ENCODE measurements around the gene CLEC10A. TPM values are rescaled to one million over a fixed set of nuclear protein-coding genes. Genes with fewer than 3 reads are reported as not detected.

Gene CLEC10A
- total RNA-seq, result not detected in 2 replicates

GRCh38 chr17:7079581-7080455 is at the start of gene CLEC10A:
Gene CLEC10A, minus strand, starts transcription at chr17:7080251. Its CDS starts 1,439 bp downstream, at chr17:7078812.

GRCh38 chr17:7114241-7114874 is 34.3 kb upstream of the CLEC10A start, which contains the start of gene ASGR2:
Gene ASGR2, minus strand, starts transcription at chr17:7114822. Its CDS starts 582 bp downstream, at chr17:7114240.

GRCh38 chr17:7043497-7044198 is 36.4 kb downstream of the CLEC10A start, which contains the start of gene SLC16A11:
Gene SLC16A11, minus strand, starts transcription at chr17:7044092. Its CDS starts 579 bp downstream, at chr17:7043513.

GRCh38 chr17:7035591-7036368 is 44.3 kb downstream of the CLEC10A start, which contains the start of gene SLC16A13:
Gene SLC16A13, plus strand, starts transcription at chr17:7036015. Its CDS starts 368 bp downstream, at chr17:7036383.

Other genes with a start within 250 kb of the CLEC10A start
- gene TEKT1, start 248.5 kb downstream of the CLEC10A start, total RNA-seq, result not detected in 2 replicates
- 2.5 and 3.1 TPM in 2 replicates for gene ALOX12, start 84.2 kb downstream of the CLEC10A start, total RNA-seq
- gene RNASEK, start 67.6 kb downstream of the CLEC10A start, total RNA-seq, result 139 and 231 TPM in 2 replicates
- gene BCL6B, start 57.2 kb downstream of the CLEC10A start, total RNA-seq, result not detected in 2 replicates
- 2.2 and 5.3 TPM in 2 replicates for gene SLC16A13, start 44.2 kb downstream of the CLEC10A start, total RNA-seq
- gene SLC16A11, start 36.2 kb downstream of the CLEC10A start, total RNA-seq, result 0.35 TPM in 1 of 2 replicates, not detected in the other
- gene ASGR2, start 34.6 kb upstream of the CLEC10A start, total RNA-seq, result not detected in 2 replicates
- 0.21 TPM in 1 of 2 replicates, not detected in the other for gene ASGR1, start 99.1 kb upstream of the CLEC10A start, total RNA-seq
- gene DLG4, start 139.6 kb upstream of the CLEC10A start, total RNA-seq, result 4.4 and 6.6 TPM in 2 replicates
- gene ACADVL, start 139.7 kb upstream of the CLEC10A start, total RNA-seq, result 364 and 375 TPM in 2 replicates
- 44.9 and 52.6 TPM in 2 replicates for gene DVL2, start 154.3 kb upstream of the CLEC10A start, total RNA-seq
- 33.1 and 35.1 TPM in 2 replicates for gene PHF23, start 159.2 kb upstream of the CLEC10A start, total RNA-seq
- gene GABARAP, start 162.2 kb upstream of the CLEC10A start, total RNA-seq, result 309 and 347 TPM in 2 replicates
- 21.6 and 47.5 TPM in 2 replicates for gene CTDNEP1, start 171.5 kb upstream of the CLEC10A start, total RNA-seq
- gene ELP5, start 172.0 kb upstream of the CLEC10A start, total RNA-seq, result 38.4 and 42.1 TPM in 2 replicates
- gene CLDN7, start 182.2 kb upstream of the CLEC10A start, total RNA-seq, result 86.7 and 132 TPM in 2 replicates
- gene SLC2A4, start 201.5 kb upstream of the CLEC10A start, total RNA-seq, result 0.14 and 0.56 TPM in 2 replicates
- gene YBX2, start 214.4 kb upstream of the CLEC10A start, total RNA-seq, result 0.51 and 0.63 TPM in 2 replicates
- gene EIF5A, start 227.4 kb upstream of the CLEC10A start, total RNA-seq, result 554 and 701 TPM in 2 replicates
- 50.8 and 66.1 TPM in 2 replicates for gene GPS2, start 235.1 kb upstream of the CLEC10A start, total RNA-seq
- 13.4 and 22.5 TPM in 2 replicates for gene NEURL4, start 249.1 kb upstream of the CLEC10A start, total RNA-seq

Measured in airway epithelial cell (primary cell).